Loucy (cell line): ENCODE data around the gene RINT1.

Experiments used
- EZH2phosphoT487 ChIP-seq: fragments of 200-600 bp; IDR thresholded peaks from 2 replicates; pipeline ENCODE4 v1.6.1; 2018; ENCODE audit warnings: antibody characterized with exemption, mild to moderate bottlenecking, moderate library complexity, borderline replicate concordance
- TF ChIP-seq, protein P1 (sequence below): fragments of 200-600 bp; sonication (generic); conservative IDR thresholded peaks from 2 replicates; pipeline ENCODE4 v1.5.1; 2014; ENCODE audit warnings: mild to moderate bottlenecking, antibody characterized with exemption, low read length

DNA sequence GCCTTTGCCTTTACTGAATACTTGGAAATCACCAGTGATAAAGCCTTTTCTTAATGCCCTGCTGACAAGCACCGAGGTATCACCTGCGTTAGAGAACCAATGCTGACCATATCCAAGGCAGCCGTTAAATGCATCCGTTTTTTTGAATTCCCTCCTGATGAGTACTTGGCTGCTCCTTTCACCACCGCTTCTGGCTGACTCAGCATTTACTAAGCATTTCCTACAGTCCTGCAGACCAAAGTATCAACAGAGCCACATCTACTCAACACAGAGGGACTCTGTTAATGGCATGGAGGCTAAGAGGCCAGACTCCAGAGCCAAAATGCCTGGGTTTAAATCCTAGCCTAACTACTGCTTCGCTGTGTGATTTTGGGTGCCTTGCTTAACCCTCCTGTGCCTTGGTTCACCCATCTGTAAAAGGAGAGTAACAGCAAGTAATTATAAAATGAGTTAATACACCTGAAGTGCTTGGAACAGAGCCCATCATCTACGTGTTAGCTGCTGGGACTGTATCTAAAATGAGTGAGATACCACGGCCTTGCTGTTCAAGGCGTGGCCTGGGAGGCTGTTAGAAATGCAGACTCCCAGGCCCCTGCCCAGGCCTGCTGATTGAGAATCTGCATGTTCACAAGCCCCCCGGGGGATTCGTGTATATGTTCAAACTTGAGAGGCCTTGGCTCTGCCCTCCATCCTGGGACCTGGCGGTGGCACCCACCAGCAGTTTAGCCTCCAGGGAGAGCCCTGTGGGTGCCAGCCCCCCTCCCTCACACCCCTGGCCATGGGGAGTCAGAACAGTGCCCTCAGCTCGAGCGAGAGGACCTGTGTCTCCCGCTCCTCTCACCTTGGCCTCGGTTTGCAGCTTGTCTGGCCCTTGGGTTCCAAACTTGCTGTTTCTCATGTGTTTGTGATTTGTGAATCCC, 80.1 kb downstream of the RINT1 start:
- TF ChIP-seq, protein P1, sequence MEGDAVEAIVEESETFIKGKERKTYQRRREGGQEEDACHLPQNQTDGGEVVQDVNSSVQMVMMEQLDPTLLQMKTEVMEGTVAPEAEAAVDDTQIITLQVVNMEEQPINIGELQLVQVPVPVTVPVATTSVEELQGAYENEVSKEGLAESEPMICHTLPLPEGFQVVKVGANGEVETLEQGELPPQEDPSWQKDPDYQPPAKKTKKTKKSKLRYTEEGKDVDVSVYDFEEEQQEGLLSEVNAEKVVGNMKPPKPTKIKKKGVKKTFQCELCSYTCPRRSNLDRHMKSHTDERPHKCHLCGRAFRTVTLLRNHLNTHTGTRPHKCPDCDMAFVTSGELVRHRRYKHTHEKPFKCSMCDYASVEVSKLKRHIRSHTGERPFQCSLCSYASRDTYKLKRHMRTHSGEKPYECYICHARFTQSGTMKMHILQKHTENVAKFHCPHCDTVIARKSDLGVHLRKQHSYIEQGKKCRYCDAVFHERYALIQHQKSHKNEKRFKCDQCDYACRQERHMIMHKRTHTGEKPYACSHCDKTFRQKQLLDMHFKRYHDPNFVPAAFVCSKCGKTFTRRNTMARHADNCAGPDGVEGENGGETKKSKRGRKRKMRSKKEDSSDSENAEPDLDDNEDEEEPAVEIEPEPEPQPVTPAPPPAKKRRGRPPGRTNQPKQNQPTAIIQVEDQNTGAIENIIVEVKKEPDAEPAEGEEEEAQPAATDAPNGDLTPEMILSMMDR = no peak
- TF ChIP-seq EZH2phosphoT487 = no peak
